ENCODE results near the gene FAM3C. TPM values are rescaled to one million over a fixed set of nuclear protein-coding genes. Genes with fewer than 3 reads are reported as not detected.

FAM3C gene
- total and polyA plus RNA-seq, 2 experiments from 2014 or later = 33.9 to 60.3 TPM

DNA sequence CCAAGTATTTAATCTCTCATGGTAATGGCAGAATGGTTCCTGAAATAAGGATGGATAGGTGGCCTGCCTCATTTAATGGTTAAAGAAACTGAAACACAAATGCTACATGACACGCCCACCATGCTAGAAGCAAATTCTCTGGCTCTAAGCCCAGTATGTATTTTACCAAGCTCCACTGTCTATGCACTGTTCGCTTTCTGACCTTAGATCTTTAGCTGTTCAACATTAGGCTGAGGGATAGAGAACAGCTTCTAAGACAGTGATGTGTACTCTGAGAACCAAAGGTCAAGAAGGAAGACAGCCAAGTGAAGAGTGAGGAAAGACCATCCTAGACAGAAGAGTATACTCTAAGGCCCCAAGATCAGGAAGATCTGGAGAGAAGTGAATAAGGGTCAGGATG is 26.6 kb downstream of the FAM3C start:
- Histone ChIP-seq H4K20me1 (replicated peaks; ENCODE audit: insufficient read depth) (no peaks in the 10 kb centered on the region), H3K27ac (ENCODE audit: low read depth) (no peak overlapping the region), H3K9me2 (ENCODE audit: insufficient read depth) (no peaks in the 10 kb centered on the region), H3K27me3 (ENCODE audit: insufficient read depth) (no peaks in the 10 kb centered on the region), H3K79me2 (replicated peaks; ENCODE audit: insufficient read depth) (peaks cover 18% of the 10 kb centered on the region; the same call in 1 of the 2 replicates), H3K4me3 (no peak overlapping the region), H3K4me2 (no peak overlapping the region), H3F3A (replicated peaks; ENCODE audit: low read depth) (no peaks in the 10 kb centered on the region), H3K4me1 (ENCODE audit: insufficient read depth) (peaks cover 11% of the 10 kb centered on the region; the same call in 1 of the 2 replicates), H3K36me3 (ENCODE audit: insufficient read depth) (no peaks in the 10 kb centered on the region; the same call in 1 of the 2 replicates), H2AFZ (no peak overlapping the region)
- no peaks in the 10 kb centered on the region for H3K27me3 Mint-ChIP-seq (ENCODE audit: insufficient read depth, low read depth, poor library complexity)
- no peaks in the 10 kb centered on the region for H3K9me3 Mint-ChIP-seq
- H3K27ac Mint-ChIP-seq = no peak overlapping the region
- no peak for ATAC-seq
- no peak for DNase-seq (ENCODE audit: low spot score)
- peaks cover 13% of the 10 kb centered on the region; the same call in 2 of the 3 replicates for H3K4me1 Mint-ChIP-seq
- H3K4me3 Mint-ChIP-seq = no peak overlapping the region
- TF ChIP-seq ZNF114 (CRISPR knock-in tag; IDR thresholded peaks at IDR 0.05) = no peak
- TF ChIP-seq, protein P1, sequence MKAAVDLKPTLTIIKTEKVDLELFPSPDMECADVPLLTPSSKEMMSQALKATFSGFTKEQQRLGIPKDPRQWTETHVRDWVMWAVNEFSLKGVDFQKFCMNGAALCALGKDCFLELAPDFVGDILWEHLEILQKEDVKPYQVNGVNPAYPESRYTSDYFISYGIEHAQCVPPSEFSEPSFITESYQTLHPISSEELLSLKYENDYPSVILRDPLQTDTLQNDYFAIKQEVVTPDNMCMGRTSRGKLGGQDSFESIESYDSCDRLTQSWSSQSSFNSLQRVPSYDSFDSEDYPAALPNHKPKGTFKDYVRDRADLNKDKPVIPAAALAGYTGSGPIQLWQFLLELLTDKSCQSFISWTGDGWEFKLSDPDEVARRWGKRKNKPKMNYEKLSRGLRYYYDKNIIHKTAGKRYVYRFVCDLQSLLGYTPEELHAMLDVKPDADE (IDR thresholded peaks at IDR 0.05) = no peak
- no peak for TF ChIP-seq CREB1 (CRISPR knock-in tag; IDR thresholded peaks at IDR 0.05; ENCODE audit: low read depth)
- no peak for TF ChIP-seq NANOG (IDR thresholded peaks at IDR 0.05; ENCODE audit: borderline replicate concordance)
- TF ChIP-seq, protein P2, sequence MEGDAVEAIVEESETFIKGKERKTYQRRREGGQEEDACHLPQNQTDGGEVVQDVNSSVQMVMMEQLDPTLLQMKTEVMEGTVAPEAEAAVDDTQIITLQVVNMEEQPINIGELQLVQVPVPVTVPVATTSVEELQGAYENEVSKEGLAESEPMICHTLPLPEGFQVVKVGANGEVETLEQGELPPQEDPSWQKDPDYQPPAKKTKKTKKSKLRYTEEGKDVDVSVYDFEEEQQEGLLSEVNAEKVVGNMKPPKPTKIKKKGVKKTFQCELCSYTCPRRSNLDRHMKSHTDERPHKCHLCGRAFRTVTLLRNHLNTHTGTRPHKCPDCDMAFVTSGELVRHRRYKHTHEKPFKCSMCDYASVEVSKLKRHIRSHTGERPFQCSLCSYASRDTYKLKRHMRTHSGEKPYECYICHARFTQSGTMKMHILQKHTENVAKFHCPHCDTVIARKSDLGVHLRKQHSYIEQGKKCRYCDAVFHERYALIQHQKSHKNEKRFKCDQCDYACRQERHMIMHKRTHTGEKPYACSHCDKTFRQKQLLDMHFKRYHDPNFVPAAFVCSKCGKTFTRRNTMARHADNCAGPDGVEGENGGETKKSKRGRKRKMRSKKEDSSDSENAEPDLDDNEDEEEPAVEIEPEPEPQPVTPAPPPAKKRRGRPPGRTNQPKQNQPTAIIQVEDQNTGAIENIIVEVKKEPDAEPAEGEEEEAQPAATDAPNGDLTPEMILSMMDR (conservative IDR thresholded peaks at IDR 0.05; ENCODE audit: low read depth in 2 of 2) = no peak
- TF ChIP-seq, protein P3, sequence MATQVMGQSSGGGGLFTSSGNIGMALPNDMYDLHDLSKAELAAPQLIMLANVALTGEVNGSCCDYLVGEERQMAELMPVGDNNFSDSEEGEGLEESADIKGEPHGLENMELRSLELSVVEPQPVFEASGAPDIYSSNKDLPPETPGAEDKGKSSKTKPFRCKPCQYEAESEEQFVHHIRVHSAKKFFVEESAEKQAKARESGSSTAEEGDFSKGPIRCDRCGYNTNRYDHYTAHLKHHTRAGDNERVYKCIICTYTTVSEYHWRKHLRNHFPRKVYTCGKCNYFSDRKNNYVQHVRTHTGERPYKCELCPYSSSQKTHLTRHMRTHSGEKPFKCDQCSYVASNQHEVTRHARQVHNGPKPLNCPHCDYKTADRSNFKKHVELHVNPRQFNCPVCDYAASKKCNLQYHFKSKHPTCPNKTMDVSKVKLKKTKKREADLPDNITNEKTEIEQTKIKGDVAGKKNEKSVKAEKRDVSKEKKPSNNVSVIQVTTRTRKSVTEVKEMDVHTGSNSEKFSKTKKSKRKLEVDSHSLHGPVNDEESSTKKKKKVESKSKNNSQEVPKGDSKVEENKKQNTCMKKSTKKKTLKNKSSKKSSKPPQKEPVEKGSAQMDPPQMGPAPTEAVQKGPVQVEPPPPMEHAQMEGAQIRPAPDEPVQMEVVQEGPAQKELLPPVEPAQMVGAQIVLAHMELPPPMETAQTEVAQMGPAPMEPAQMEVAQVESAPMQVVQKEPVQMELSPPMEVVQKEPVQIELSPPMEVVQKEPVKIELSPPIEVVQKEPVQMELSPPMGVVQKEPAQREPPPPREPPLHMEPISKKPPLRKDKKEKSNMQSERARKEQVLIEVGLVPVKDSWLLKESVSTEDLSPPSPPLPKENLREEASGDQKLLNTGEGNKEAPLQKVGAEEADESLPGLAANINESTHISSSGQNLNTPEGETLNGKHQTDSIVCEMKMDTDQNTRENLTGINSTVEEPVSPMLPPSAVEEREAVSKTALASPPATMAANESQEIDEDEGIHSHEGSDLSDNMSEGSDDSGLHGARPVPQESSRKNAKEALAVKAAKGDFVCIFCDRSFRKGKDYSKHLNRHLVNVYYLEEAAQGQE (IDR thresholded peaks at IDR 0.05; ENCODE audit: unreplicated experiment) = no peak
- no peak for TF ChIP-seq STAT1 (IDR thresholded peaks at IDR 0.05; ENCODE audit: unreplicated experiment)
- TF ChIP-seq, protein P4, sequence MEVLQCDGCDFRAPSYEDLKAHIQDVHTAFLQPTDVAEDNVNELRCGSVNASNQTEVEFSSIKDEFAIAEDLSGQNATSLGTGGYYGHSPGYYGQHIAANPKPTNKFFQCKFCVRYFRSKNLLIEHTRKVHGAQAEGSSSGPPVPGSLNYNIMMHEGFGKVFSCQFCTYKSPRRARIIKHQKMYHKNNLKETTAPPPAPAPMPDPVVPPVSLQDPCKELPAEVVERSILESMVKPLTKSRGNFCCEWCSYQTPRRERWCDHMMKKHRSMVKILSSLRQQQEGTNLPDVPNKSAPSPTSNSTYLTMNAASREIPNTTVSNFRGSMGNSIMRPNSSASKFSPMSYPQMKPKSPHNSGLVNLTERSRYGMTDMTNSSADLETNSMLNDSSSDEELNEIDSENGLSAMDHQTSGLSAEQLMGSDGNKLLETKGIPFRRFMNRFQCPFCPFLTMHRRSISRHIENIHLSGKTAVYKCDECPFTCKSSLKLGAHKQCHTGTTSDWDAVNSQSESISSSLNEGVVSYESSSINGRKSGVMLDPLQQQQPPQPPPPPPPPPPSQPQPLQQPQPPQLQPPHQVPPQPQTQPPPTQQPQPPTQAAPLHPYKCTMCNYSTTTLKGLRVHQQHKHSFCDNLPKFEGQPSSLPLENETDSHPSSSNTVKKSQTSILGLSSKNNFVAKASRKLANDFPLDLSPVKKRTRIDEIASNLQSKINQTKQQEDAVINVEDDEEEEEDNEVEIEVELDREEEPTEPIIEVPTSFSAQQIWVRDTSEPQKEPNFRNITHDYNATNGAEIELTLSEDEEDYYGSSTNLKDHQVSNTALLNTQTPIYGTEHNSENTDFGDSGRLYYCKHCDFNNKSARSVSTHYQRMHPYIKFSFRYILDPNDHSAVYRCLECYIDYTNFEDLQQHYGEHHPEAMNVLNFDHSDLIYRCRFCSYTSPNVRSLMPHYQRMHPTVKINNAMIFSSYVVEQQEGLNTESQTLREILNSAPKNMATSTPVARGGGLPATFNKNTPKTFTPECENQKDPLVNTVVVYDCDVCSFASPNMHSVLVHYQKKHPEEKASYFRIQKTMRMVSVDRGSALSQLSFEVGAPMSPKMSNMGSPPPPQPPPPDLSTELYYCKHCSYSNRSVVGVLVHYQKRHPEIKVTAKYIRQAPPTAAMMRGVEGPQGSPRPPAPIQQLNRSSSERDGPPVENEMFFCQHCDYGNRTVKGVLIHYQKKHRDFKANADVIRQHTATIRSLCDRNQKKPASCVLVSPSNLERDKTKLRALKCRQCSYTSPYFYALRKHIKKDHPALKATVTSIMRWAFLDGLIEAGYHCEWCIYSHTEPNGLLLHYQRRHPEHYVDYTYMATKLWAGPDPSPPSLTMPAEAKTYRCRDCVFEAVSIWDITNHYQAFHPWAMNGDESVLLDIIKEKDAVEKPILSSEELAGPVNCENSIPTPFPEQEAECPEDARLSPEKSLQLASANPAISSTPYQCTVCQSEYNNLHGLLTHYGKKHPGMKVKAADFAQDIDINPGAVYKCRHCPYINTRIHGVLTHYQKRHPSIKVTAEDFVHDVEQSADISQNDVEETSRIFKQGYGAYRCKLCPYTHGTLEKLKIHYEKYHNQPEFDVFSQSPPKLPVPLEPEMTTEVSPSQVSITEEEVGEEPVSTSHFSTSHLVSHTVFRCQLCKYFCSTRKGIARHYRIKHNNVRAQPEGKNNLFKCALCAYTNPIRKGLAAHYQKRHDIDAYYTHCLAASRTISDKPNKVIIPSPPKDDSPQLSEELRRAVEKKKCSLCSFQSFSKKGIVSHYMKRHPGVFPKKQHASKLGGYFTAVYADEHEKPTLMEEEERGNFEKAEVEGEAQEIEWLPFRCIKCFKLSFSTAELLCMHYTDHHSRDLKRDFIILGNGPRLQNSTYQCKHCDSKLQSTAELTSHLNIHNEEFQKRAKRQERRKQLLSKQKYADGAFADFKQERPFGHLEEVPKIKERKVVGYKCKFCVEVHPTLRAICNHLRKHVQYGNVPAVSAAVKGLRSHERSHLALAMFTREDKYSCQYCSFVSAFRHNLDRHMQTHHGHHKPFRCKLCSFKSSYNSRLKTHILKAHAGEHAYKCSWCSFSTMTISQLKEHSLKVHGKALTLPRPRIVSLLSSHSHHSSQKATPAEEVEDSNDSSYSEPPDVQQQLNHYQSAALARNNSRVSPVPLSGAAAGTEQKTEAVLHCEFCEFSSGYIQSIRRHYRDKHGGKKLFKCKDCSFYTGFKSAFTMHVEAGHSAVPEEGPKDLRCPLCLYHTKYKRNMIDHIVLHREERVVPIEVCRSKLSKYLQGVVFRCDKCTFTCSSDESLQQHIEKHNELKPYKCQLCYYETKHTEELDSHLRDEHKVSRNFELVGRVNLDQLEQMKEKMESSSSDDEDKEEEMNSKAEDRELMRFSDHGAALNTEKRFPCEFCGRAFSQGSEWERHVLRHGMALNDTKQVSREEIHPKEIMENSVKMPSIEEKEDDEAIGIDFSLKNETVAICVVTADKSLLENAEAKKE (CRISPR knock-in tag; IDR thresholded peaks at IDR 0.05) = no peak
- no peak for TF ChIP-seq ZNF331 (CRISPR knock-in tag; IDR thresholded peaks at IDR 0.05; ENCODE audit: low read depth)
- no peak for TF ChIP-seq EZH2phosphoT487 (IDR thresholded peaks at IDR 0.05; ENCODE audit: unreplicated experiment)
- TF ChIP-seq POLR2AphosphoS5 (IDR thresholded peaks at IDR 0.05; ENCODE audit: low read depth) = no peak
- TF ChIP-seq JUNB (IDR thresholded peaks at IDR 0.05; ENCODE audit: unreplicated experiment) = no peak
- no peak for TF ChIP-seq EZH2 (IDR thresholded peaks at IDR 0.05; ENCODE audit: low read depth, unreplicated experiment)
- peaks cover 12% of the 10 kb centered on the region; the same call in 2 of the 3 replicates for H3K36me3 Mint-ChIP-seq (ENCODE audit: low read depth)

All from GM23338 (cell line).